Adipocyte (in vitro differentiated cells): ENCODE results near the gene CLTC.

Source experiments
- DNase-seq: peaks from one replicate; pipeline ENCODE4 v3.0.0-alpha.2; 2015; ENCODE audit warnings: low read depth
- H3K27me3 ChIP-seq: replicated peaks from 2 replicates; pipeline ENCODE4 v1.7.0; 2013; ENCODE audit warnings: mild to moderate bottlenecking, low read length, moderate library complexity; ENCODE audit not compliant: control insufficient read depth, insufficient read depth
- H3K36me3 ChIP-seq: 2 replicates; pipeline ENCODE4 v1.7.0; 2013; ENCODE audit warnings: low read length, mild to moderate bottlenecking, moderate library complexity; ENCODE audit not compliant: control insufficient read depth, insufficient read depth, severe bottlenecking
- H3K4me1 ChIP-seq: 2 replicates; pipeline ENCODE4 v1.7.0; 2013; ENCODE audit warnings: mild to moderate bottlenecking, low read length, moderate library complexity; ENCODE audit not compliant: control insufficient read depth, insufficient read depth
- H3K4me3 ChIP-seq: 2 replicates; pipeline ENCODE4 v1.7.0; 2013; ENCODE audit warnings: mild to moderate bottlenecking, low read length, moderate library complexity
- H3K9ac ChIP-seq: 2 replicates; pipeline ENCODE4 v1.7.0; 2013; ENCODE audit warnings: mild to moderate bottlenecking, low read length, moderate library complexity
- H3K9me3 ChIP-seq: 2 replicates; pipeline ENCODE4 v1.7.0; 2013; ENCODE audit warnings: mild to moderate bottlenecking, low read length, moderate library complexity; ENCODE audit not compliant: control insufficient read depth

CLTC gene

GRCh38 chr17:59620064-59620359 lies 317 bp downstream of the CLTC start:
- no peak for DNase-seq
- Histone ChIP-seq H3K4me3 (peak overlapping the region; percentile 93), H3K27me3 (no peaks in the 10 kb centered on the region), H3K9ac (peak overlapping the region; percentile 100), H3K36me3 (no peaks in the 10 kb centered on the region), H3K9me3 (no peaks in the 10 kb centered on the region), H3K4me1 (peaks cover 33% of the 10 kb centered on the region)

DNA sequence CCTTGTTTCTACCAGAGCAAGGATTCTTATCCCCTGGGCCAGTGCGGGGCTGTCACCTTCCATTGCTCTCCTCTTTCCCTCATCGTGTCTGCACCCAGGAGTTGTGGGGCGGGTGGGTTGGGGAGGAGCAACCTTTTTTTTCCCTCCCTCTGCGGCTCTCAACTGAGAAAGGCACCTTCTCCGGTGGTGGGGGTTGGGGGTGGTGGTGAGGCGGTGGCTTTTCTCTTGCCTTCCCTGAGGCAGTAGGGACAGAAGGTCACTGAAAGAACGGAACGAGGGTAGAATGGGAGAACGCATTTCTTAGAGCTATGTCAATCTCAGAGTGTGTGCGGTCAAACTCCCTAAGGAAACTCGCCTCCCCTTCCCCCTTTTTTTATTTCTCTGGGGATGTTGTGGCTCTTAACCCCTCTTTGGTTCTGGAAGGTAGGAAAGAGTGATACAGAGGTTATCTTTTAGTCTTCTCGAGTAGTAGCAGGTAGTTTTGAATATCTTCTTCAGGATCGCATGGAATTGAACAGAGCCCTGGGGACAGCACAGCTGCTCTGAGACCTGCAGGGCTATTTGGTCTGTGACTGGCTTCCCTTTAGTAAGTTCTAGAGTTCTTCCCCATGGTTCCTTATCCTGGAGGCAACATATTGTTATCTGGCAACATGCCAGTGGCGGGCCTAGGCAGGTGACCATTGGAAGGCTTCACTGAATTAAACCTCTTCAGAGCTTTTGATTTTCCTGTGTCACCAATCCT lies 994 bp downstream of the CLTC start:
- Histone ChIP-seq H3K9ac (peak overlapping the region; percentile 100), H3K4me1 (peaks cover 37% of the 10 kb centered on the region), H3K4me3 (peak overlapping the region; percentile 93), H3K36me3 (no peaks in the 10 kb centered on the region), H3K9me3 (no peaks in the 10 kb centered on the region), H3K27me3 (no peaks in the 10 kb centered on the region)
- DNase-seq: peak; percentile 62

- peak overlapping the region; percentile 100 for H3K9ac ChIP-seq
- peaks cover 4% of the 10 kb centered on the region for H3K36me3 ChIP-seq
- peak overlapping the region; percentile 93 for H3K4me3 ChIP-seq
- peak; percentile 56 for DNase-seq
- H3K27me3 ChIP-seq: no peaks in the 10 kb centered on the region
- H3K9me3 ChIP-seq: no peaks in the 10 kb centered on the region
- H3K4me1 ChIP-seq: peaks cover 41% of the 10 kb centered on the region
Observed at GRCh38 chr17:59621771-59622170, 2.1 kb downstream of the CLTC start.

DNA sequence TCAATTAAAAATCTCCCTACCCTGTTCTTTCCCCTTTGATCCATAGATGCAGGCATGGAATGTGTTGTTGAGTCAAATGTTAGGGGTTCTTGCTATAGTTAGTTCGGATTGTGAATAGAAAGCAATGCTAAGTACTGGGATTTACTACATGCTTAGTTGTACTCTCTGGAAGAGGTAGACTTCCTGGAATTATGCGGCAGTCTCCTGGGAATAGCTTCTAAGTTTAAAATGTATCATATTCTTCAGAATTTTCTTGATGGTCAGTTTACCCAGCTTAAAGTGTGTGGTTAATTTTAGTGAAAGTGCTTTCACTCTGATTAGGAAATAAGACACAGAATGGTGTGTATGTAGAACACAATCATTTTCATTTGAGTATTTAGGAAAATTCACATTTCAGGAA lies 3.5 kb downstream of the CLTC start:
- no peak overlapping the region for H3K9ac ChIP-seq
- H3K9me3 ChIP-seq: no peaks in the 10 kb centered on the region
- peak; percentile 59 for DNase-seq
- no peaks in the 10 kb centered on the region for H3K27me3 ChIP-seq
- peaks cover 4% of the 10 kb centered on the region for H3K36me3 ChIP-seq
- peak overlapping the region; percentile 93 for H3K4me3 ChIP-seq
- peaks cover 50% of the 10 kb centered on the region for H3K4me1 ChIP-seq

GRCh38 chr17:59626756-59627155 lies 7.1 kb downstream of the CLTC start:
- H3K36me3 ChIP-seq: peaks cover 7% of the 10 kb centered on the region
- H3K27me3 ChIP-seq: no peaks in the 10 kb centered on the region
- no peak overlapping the region for H3K9ac ChIP-seq
- H3K4me3 ChIP-seq: no peak overlapping the region
- H3K4me1 ChIP-seq: peaks cover 52% of the 10 kb centered on the region
- no peak for DNase-seq
- no peaks in the 10 kb centered on the region for H3K9me3 ChIP-seq

- Histone ChIP-seq H3K36me3 (peaks cover 7% of the 10 kb centered on the region), H3K9ac (no peak overlapping the region), H3K27me3 (no peaks in the 10 kb centered on the region), H3K4me3 (no peak overlapping the region), H3K9me3 (no peaks in the 10 kb centered on the region), H3K4me1 (peaks cover 48% of the 10 kb centered on the region)
- peak; percentile 49 for DNase-seq
Observed at GRCh38 chr17:59627274-59627673, 7.6 kb downstream of the CLTC start.

- no peaks in the 10 kb centered on the region for H3K9me3 ChIP-seq
- no peaks in the 10 kb centered on the region for H3K27me3 ChIP-seq
- peak; percentile 31 for DNase-seq
- no peak overlapping the region for H3K9ac ChIP-seq
- H3K4me1 ChIP-seq: peaks cover 46% of the 10 kb centered on the region
- H3K36me3 ChIP-seq: peaks cover 7% of the 10 kb centered on the region
- H3K4me3 ChIP-seq: peak overlapping the region; percentile 28
Observed at GRCh38 chr17:59627770-59628171, 8.1 kb downstream of the CLTC start.

DNA sequence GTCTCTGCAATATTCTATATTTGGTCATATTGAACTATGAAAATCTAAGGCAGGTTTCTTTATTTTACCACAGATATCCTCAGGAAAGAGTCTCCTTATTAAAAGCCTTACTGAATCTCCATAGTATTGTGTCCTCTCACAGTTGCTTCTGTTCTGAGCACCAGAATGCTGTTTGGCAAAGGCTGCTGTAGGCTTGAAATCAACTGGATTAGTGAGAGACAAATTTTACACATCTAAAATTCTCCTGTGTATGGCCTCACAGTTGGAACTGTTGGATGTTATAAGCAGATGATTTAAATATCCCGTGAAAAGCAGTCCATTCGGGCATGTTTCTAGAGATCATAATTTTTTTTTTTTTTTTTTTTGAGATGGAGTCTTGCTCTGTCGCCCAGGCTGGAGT lies 9.5 kb downstream of the CLTC start:
- H3K36me3 ChIP-seq: peaks cover 7% of the 10 kb centered on the region
- DNase-seq: no peak
- H3K4me1 ChIP-seq: peaks cover 40% of the 10 kb centered on the region

GRCh38 chr17:59631276-59631675 lies 11.6 kb downstream of the CLTC start:
- Histone ChIP-seq H3K4me1 (peaks cover 48% of the 10 kb centered on the region), H3K27me3 (no peaks in the 10 kb centered on the region), H3K4me3 (no peak overlapping the region), H3K36me3 (peaks cover 3% of the 10 kb centered on the region), H3K9ac (no peak overlapping the region), H3K9me3 (no peaks in the 10 kb centered on the region)
- DNase-seq: peak; percentile 36

More for the DNA sequence above, 9.5 kb downstream of the CLTC start:
- Histone ChIP-seq H3K4me3 (no peak overlapping the region), H3K9me3 (no peaks in the 10 kb centered on the region), H3K27me3 (no peaks in the 10 kb centered on the region), H3K9ac (no peak overlapping the region)

- no peaks in the 10 kb centered on the region for H3K27me3 ChIP-seq
- H3K9me3 ChIP-seq: no peaks in the 10 kb centered on the region
- peaks cover 3% of the 10 kb centered on the region for H3K36me3 ChIP-seq
- H3K4me3 ChIP-seq: no peak overlapping the region
- no peak for DNase-seq
- H3K9ac ChIP-seq: no peak overlapping the region
- peaks cover 43% of the 10 kb centered on the region for H3K4me1 ChIP-seq
Observed at GRCh38 chr17:59632398-59632797, 12.7 kb downstream of the CLTC start.

GRCh38 chr17:59633658-59634359 lies 14.1 kb downstream of the CLTC start:
- H3K36me3 ChIP-seq: peaks cover 3% of the 10 kb centered on the region

More at GRCh38 chr17:59633658-59634359, 14.1 kb downstream of the CLTC start:
- Histone ChIP-seq H3K9me3 (no peaks in the 10 kb centered on the region), H3K4me1 (peaks cover 33% of the 10 kb centered on the region), H3K9ac (no peak overlapping the region), H3K4me3 (no peak overlapping the region), H3K27me3 (no peaks in the 10 kb centered on the region)
- no peak for DNase-seq
